Vagina (tissue), 2 donors: ENCODE results near the gene KDM5B.

Experiments
- CTCF ChIP-seq, 3 experiments: fragments of 450-650 bp in 2 of 3; fragments of 200-600 bp in 1 of 3; sonication (generic) in 1 of 3; IDR thresholded peaks; one replicate each; pipeline ENCODE4 v1.5.1; 2017 to 2019; ENCODE audit warnings: antibody characterized with exemption in 3 of 3, mild to moderate bottlenecking in 2 of 3, moderate library complexity in 2 of 3
- POLR2A ChIP-seq, 2 donors: fragments of 450-650 bp; IDR thresholded peaks; one replicate each; pipeline ENCODE4 v1.6.1; 2017; ENCODE audit warnings: antibody characterized with exemption in 2 of 2, mild to moderate bottlenecking in 2 of 2, moderate library complexity in 2 of 2
- POLR2AphosphoS5 ChIP-seq, 2 donors: sonication (generic); formaldehyde crosslinking; IDR thresholded peaks; one replicate each; pipeline ENCODE4 v1.9.0; 2017; ENCODE audit warnings: antibody characterized with exemption in 2 of 2, mild to moderate bottlenecking in 2 of 2, low read depth in 1 of 2; ENCODE audit not compliant: insufficient read depth in 1 of 2

- TF ChIP-seq CTCF (IDR thresholded peaks at IDR 0.05) (no peak), POLR2AphosphoS5 (IDR thresholded peaks at IDR 0.05; ENCODE audit: insufficient read depth in 1 of 2, low read depth in 1 of 2) (no peak), POLR2A (IDR thresholded peaks at IDR 0.05) (no peak)
These were observed 109.9 kb downstream of the KDM5B start for GRCh38 chr1:202698276-202698675.
